ENCODE results near the gene CPT1A.

- no peak for TF ChIP-seq CTCF (conservative IDR thresholded peaks at IDR 0.05 in 1 of 2, IDR thresholded peaks at IDR 0.05 in 1 of 2; ENCODE audit: extremely low read depth in 1 of 2, insufficient read depth in 1 of 2, low read depth in 1 of 2, low read length in 2 of 2)
- TF ChIP-seq EZH2 (IDR thresholded peaks at IDR 0.05; ENCODE audit: borderline replicate concordance, low read length), result no peak
These were observed 85.4 kb downstream of the CPT1A start for GRCh38 chr11:68756171-68756766.
